HG02981 (cell line): ENCODE results near the gene ABCC11.
A peak's percentile ranks its signal among the peaks of the same experiment; 100 is the strongest.

ENCODE experiments used
- ATAC-seq: cut with Tn5 transposase; IDR thresholded peaks from one replicate; pipeline ENCODE4 v1.9.1; 2021; ENCODE audit warnings: mild to moderate bottlenecking, moderate library complexity; ENCODE audit not compliant: unreplicated experiment

The ABCC11 gene

DNA sequence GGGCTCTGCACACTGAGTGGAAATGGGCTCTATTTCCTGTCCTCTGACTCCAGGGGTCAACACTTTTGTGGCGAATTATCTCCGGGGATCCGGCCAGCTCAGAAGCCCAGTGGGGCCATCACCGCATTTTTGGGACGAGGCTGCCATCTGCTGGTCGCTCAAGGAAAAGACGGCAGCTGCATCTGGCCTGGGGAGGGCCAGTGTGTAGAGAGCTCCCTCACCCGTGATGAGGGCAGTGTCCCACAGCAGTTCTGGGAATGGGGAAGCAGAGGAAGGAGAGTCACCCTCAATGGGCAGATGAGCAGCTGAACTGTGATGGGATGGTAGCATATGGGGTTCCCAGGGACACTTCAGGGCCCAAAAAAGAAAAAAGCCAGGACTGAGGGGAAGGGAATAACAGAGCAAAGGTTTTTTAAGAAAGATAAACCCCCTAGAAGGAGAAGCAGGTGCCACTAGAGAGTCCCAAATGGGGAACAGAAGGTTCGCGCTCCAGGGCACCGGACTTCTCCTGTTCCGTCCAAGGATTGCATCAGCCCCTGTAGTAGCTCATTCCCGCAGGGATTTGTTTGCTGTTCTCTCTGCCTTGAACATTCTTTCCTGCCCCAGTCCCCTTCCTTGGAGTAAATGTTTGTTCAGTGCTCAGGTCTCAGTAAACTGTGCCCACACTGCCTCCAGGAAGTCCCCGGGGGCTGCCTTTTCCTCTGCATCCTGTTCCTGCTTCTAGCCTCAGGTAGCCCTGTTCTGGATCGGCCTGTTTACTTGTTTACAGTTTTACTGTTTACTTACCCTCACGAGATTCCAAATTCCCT lies 82.2 kb downstream of the ABCC11 start:
- ATAC-seq: peak; percentile 76

DNA sequence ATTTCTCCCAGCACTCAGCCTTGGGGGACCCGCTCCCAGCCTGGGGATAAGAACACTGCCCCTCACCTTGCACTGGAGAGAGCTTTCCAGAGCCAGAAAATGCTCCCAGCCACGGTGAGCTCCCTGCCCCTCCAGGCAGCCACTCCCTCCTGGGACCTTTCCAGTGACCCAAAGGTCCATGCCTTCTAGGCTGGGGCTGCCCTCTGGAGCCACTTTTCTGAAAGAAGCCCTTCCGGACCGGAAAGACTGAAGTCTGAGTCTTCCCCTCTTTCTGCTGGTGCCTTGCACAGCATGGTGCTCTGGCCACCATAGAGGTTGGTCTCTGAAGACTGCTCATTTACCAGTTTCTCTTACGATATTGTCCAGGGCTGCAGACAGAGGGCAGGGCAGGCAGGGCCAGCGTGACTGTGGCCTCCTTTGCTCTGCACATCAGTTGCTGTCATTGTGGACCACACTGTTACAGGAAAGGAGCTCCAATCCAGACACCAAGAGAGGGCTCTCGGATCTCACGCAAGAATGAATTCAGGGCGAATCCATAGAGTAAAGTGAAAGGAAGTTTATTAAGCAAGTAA lies 84.4 kb downstream of the ABCC11 start:
- no peak for ATAC-seq

DNA sequence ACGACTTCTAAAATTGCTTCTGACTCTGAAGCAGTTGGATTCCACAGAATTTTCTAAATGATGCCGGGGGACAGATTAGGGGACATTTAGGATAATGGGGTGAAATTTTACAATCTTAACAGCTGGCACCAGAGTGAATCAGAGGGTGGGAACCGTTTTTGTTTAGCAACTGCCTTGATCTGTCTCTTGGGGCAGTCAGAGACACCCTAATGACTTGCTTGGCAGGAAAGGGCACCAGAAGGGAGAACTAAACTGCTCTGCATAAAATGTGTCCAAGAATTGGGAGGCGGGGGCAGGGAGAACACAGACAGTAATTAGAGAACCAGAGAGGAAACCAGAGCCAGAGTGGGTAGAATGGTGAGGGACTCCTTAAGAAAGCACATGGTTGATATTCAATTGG lies 85.4 kb downstream of the ABCC11 start:
- no peak for ATAC-seq

DNA sequence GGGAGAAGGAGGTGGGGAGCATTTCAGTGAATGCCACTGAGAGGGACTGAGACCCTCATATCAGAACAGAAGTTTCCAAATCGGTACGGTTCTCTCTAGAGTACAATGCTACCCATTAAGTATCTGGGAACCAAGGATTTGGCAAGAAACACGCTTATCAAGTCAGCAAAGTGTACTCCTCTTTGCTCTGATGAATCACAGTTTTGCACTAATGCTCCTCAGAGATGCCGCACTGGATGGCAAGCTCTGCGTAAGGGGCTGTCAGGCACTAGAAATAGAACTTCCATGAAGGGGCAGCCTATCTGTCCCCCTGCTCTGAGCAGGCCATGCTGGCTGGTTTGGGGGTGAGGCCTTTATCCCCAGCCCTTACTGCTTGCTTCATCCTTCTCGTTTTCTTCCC lies 86.8 kb downstream of the ABCC11 start:
- no peak for ATAC-seq

DNA sequence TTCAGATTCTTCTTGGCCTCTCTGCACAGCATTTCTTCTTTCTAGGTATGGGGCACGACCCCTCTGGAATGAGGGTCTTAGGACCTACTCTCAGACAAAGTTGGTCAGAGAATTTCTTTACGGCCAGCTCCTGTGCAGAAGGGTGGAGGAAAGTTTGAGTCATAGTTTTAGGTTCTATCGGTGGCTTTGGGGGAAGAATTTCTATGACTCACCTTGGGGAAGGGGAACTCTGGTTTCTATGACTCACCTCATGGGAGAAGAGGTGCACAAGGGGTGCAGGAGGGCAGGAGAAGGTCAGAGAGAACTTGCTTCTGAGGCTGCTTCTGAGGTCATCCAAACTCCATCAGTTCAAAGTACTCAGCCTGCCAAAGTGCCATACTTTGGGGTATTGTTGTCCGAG lies 89.0 kb downstream of the ABCC11 start:
- ATAC-seq: peak; percentile 77

DNA sequence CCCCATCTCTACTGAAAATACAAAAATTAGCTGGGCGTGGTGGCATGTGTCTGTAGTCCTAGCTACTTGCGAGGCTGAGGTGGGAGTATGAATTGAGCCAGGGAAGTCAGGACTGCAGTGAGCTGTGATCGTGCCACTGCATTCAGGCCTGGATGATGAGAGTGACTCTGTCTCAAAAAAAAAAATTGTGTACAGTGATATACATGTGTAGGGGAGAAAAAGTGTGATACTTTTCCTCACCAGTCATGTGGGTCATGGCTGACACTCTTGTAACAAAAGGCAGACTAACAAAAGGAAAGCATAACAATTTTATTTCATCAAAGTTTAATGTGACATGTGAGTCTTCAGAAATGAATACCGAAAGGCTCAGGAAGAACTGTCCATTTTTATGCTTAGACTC lies 89.5 kb downstream of the ABCC11 start:
- no peak for ATAC-seq

DNA sequence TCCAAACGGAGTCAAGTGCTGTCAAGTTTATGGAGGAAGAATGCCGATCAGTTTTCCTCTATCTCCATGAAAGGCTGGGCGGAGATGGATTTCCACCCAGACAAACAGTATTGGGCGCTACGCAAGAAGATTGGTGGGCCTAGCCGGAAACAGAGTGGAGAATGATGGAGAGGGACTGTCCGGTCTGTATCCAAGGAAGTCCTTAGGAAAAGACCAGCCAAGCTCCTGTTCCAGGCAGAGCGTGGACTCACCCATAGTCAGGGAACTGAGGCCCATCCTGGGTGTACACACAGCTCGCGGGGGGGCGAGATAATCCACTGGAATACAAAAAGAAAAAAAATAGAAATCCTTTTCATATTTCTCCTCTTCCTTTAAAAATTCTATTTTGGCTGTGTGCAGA lies 90.0 kb downstream of the ABCC11 start:
- no peak for ATAC-seq

DNA sequence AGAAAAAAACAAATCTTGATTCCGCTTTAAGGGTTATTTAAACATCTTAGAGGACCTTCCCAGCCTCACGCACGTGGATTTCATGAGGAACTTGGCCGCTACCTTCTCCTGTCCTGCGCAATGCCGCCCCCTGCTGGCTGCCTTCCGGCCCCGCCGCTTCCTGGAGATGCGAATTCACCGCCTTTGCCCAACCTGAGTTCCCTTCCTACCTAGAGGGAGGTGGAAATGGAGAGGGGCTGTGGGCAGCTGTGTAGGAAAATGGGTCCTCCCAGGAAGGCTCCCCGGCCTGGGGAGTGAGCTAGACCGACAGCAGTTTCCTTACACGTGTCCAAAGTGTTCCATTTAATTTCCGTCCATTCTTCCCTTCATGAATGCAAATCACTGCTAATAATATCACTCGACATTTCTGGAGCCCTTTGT lies 90.5 kb downstream of the ABCC11 start:
- ATAC-seq: peak; percentile 47

DNA sequence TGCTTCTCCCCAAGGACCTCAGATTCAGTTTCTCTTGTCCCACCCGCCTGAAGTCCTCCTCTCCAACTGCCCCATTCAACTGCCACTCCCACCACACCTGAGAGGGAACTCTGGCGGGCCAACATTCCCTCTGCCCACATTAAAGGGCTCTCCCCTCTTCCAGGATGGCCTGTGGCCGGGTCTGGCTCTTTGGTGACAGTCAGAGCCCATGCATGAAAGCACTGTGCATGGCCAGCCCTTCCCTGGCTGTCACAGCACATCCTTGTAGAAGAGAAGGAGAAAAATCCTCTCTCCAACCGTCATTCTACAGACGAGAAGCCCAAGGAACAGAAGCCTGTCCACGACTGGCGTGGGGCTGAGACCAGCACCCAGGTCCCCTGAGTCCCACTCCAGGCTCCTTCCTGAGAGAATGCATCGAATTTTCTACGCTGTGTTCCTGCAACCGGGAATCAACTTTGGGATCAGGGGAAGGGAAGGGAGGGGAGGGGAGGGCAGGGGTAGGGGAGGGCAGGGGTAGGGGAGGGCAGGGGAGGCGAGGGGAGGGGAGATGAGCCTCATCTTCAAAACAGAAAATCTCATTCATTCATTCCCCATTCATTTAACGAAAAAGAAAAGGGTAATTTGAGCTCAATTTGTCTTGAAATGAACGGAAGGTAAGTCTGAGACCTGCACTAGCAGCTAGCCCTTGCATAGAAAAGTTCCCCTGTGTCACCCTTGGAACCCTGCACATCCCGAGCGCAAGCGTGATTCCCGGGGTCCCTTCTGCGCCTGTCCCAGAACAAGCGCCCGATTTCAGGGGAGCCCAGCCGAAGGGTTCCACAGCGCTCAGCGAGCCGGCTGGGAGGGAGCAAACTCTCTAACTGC lies 91.2 kb downstream of the ABCC11 start, which contains the start of gene ABCC12:
TSS of gene ABCC12 (minus strand) at position 68 of the 864 bp plus-strand sequence. CDS start 9,569 bp downstream, outside the sequence.
- ATAC-seq: no peak

DNA sequence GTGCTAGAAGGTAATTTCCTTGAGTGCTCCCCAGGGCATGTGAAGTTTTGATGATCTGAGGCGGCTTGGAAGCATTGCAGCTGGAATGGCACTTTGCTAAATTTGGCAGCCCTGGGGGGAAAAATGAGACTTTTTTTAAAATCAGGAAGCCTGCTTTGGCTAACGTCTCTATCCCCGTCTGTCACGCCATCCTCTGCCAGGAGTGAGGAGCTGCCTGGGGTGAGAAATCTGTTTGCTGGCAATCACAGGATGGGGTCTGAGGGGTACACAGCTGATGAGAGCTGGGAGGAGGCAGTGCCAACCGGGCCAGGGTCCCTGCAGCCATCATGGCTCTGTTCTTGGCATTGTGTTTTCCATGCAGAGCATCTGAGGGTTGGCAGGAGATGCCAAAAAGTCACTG lies 93.6 kb downstream of the ABCC11 start:
- no peak for ATAC-seq

DNA sequence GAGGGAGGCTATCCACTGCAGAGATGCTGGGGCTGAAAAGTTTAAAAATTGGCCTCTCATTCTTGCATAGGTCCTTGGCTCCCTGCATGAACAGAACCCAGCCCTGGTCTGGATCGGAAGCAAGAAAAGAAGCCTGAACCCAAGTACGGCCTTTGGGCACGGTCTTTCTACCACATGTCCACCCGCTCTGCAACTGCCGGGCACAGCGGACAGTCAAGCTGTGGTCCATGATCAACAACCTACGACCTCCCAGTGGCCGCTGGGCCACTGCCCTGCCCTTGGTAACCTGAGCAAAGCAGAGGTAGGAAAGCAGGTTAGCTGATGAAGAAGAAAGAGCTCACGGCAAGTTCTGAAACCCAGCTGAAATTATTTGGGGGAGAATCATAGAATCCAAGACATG lies 95.1 kb downstream of the ABCC11 start:
- ATAC-seq: no peak

DNA sequence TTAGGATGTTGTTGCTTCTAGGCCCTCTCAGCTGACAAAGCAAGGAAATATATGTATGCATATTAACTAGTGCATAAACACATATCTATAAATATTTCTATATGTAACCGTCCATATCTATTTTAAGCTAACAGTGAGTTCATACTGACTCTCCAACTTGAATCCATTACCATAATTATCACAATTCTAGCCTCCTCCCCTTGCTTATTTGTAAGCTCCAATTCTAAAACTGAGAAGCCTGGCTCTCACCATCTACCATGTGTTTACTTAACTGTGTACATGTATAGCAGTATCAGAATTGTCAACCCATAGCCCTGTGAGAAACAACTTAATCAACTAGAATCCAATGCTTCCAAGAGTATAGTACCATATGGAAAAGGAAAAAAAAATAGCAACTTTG lies 96.6 kb downstream of the ABCC11 start:
- ATAC-seq: no peak

DNA sequence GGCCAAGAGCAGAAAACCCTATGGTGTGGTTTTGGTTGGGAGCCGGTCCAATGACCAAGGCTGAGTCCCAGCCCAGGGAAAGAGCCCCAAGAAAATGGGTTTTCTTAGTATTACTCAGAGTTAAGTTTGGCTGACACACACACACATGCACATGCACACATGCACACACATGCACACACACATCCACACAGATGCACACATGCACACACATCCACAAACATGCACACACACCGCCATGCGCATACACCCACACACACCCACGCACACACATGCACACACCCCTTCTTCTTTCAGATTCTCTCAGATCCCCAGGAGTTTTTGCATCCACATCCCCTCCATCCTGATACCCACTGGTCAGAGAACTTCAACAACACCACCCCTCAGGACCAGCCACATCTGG lies 100.6 kb downstream of the ABCC11 start:
- ATAC-seq: no peak

DNA sequence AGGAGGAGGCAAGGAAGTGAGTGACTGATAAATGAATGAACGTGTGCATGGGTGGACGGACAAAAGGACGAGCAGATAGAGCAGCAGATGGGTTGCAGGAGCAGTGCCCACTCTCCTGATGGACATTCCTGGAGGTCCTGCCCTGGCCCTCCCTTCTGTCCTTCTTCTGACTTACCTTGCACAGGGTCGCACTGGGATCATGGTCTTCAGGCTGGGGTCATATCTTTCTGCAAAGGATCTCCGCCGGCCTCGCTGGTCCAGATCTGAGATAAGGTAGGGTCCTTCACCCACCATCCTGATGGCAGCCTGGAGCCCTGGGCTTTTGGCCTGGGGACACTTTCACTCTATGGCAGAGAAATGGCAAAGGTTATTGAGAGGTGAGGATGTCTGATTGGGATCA lies 101.2 kb downstream of the ABCC11 start:
- no peak for ATAC-seq

DNA sequence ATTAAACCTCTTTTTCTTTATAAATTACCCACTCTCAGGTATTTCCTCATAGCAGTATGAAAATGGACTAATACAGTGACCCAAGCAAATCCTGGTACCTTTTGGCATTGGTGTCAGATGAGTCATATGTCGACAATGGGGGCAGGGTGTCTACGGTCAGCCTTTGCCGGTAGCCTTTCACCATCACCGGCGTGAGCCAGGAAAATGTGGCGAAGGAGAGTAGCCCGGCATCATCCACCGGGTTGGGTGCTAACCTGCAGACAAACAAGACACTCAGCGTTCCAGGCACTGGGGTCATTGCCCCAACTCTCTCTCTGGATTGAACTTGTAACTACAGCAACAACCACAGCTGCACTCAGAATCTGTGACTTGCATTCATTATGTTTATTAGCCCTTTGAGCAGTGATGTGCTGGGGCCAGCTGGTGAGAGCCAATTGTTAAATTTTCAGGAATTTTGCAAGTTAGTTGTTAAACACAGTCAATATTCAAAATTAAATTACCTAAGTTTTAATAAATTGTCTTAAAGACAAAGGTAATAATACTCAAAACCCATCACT lies 103.4 kb downstream of the ABCC11 start:
- ATAC-seq: no peak

DNA sequence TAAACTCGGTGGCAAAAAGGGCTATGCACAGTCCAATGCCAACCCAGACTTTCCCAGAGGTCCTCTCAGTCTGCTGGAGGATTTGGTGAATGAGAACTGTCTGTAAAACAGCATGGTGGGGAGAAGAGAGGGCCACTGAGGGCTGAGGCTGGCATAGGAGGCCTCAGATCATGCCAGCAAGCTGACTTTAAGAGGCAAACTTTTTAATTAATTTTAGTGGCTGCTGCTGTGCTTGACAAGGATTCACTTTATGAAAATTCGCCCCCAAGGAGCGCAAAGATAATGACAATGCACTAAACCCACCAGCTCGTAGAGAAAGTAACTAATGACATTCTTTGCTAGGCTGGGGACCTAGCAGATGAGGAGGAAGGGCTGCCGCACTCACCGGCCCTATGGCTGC lies 106.5 kb downstream of the ABCC11 start:
- no peak for ATAC-seq

DNA sequence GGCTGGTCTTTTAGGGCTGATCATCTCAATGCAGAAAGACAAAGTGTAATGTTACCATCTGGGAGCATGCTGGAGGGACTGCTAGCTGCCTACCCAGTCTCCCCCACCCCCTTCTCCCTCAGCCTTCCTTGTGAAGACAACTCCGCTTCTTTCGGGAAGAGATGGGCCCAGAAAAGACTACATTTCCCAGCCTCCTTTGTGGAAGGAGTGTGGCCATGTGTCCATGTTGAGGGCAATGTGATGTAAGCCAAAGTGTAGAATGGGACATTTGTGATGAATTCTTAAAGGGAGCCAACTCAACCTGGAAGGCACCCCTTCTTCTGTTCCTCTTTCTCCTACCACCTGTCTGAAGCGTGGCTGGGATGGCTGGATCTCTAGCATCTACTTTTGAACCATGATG lies 107.8 kb downstream of the ABCC11 start:
- no peak for ATAC-seq

DNA sequence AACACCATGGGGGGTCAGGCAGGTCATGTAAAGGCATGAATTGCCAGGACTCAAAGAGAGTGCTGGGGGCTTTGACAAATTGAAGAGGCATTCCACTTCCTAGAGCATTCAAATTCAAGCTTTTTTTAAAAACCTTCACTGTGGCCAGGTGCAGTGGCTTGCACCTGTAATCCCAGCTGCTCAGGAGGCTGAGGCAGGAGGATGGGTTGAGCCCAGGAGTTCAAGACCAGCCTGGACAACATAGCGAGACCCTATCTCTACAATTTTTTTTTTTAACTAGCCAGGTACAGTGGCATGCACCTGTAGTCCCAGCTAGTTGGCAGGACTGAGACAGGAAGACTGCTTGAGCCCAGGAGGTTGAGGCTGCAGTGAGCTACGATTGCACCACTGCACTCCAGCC lies 108.8 kb downstream of the ABCC11 start:
- no peak for ATAC-seq

DNA sequence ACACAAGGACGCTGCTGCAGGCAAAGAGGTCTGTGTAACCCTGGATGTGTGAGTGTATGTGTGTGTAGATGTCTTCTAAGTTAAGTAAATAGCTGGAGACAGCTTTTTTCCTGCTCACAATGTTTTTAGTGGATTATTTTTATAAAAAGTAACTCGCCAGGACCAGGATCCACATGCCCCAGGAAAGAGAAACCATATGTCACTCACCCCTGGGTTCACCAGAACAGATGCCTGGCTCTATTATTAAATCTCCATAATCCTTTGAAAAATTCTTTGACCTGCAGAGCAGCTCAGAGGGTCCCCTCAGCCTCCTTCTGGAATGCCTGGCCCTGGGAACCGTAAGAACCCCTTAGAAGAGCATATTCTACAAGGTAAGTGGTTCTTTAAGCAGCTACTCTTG lies 109.5 kb downstream of the ABCC11 start:
- ATAC-seq: no peak

DNA sequence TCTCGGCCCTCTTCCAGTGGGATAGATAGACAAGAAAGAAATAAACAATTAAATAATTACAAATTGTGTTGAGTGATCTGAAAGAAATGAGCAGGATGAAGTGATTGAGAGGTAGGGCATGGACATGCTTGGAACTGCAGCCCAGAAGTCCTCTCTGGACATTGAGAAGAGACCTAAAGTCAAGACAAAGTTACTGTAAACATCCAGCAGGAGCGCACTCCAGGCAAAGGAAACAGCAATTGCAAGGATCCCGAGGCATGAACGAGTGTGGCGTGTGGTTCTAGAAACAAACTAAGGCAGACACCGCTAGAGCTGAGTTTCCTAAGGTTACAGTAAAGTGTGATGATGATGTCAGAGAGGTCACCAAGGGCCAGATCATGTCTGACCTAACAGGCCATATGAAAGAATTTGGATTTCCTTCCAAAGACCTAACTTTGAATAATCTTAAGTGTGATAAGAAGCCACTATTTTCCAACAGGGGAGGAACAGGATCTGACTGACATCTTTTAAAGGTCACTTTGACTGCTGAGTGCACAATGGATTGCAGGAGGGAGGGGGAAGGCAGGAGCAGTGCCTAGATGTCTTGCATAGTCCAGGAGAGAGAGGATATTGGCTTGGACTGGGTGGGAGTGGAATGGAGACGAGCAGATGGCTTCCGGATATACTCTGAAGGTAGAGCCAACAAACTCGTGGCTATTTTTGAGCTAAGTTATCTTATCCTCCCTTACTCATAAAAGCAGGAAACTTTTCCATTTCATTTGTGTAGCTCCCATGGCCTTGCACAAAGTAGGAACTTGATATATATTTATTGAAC lies 110.6 kb downstream of the ABCC11 start:
- ATAC-seq: no peak
